Prostate gland (tissue), 2 donors: ENCODE results near the gene KRTAP29-1. TPM values are rescaled to one million over a fixed set of nuclear protein-coding genes. Genes with fewer than 3 reads are reported as not detected.

ENCODE experiments used
- DNase-seq: peaks from one replicate; pipeline ENCODE4 v3.0.0-alpha.2; 2019; ENCODE audit warnings: low spot score
- H3K27ac ChIP-seq, 2 donors: fragments of 200-600 bp; sonication (generic); 2 replicates each; pipeline ENCODE4 v1.5.1; 2017 to 2019
- H3K27me3 ChIP-seq: fragments of 200-600 bp; sonication (generic); replicated peaks from 2 replicates; pipeline ENCODE4 v1.5.1; 2019; ENCODE audit not compliant: insufficient read depth
- H3K36me3 ChIP-seq, 2 donors: fragments of 200-600 bp; sonication (generic); 1 replicate in 1 of 2; 2 replicates in 1 of 2; pipeline versions ENCODE4 v1.5.1 to v1.8.1; 2017 to 2019
- H3K4me1 ChIP-seq: fragments of 200-600 bp; sonication (generic); replicated peaks from 2 replicates; pipeline ENCODE4 v1.5.1; 2019
- H3K4me3 ChIP-seq, 2 donors: fragments of 200-600 bp; sonication (generic); 2 replicates each; pipeline ENCODE4 v1.5.1; 2017 to 2019
- H3K9me3 ChIP-seq: fragments of 200-600 bp; sonication (generic); 2 replicates; pipeline ENCODE4 v1.5.1; 2017
- POLR2A ChIP-seq: fragments of 450-650 bp; IDR thresholded peaks from one replicate; pipeline ENCODE4 v1.6.1; 2016; ENCODE audit warnings: antibody characterized with exemption, mild to moderate bottlenecking
- POLR2AphosphoS5 ChIP-seq: sonication (generic); formaldehyde crosslinking; IDR thresholded peaks from one replicate; pipeline ENCODE4 v1.6.1; 2017; ENCODE audit warnings: antibody characterized with exemption
- WGBS: methylation state at CpG from one replicate; pipeline ENCODE4 v1.1.5; 2018; 5-methylcytosine and 5-hydroxymethylcytosine counted together
- intact Hi-C: fragments of 100-400 bp; cut with DNase I; formaldehyde crosslinking; loops from one replicate; pipeline ENCODE4 v1.14.2; 2022
- total RNA-seq, 2 donors: library from RNA; depleted of rRNA; stranded (reverse); fragments of >200 nt; gene quantifications; one replicate each; pipeline ENCODE4 v1.1.0, GENCODE V29; 2016
- TF ChIP-seq, protein P1 (sequence below), 4 experiments: fragments of 200-600 bp in 2 of 4; fragments of 450-650 bp in 2 of 4; sonication (generic) in 2 of 4; IDR thresholded peaks; 1 replicate in 3 of 4; 2 replicates in 1 of 4; pipeline ENCODE4 v1.5.1; 2016 to 2019; ENCODE audit warnings: antibody characterized with exemption in 4 of 4, mild to moderate bottlenecking in 2 of 4, moderate library complexity in 2 of 4

Gene KRTAP29-1
- total RNA-seq, 2 donors from 2014 or later = not detected

GRCh38 chr17:41308251-41308917 lies 5.7 kb upstream of the KRTAP29-1 start:
- Histone ChIP-seq H3K27ac (no peak overlapping the region), H3K27me3 (no peaks in the 10 kb centered on the region), H3K4me3 (no peak overlapping the region), H3K9me3 (no peaks in the 10 kb centered on the region), H3K36me3 (no peaks in the 10 kb centered on the region), H3K4me1 (no peaks in the 10 kb centered on the region)
- intact Hi-C loops = no loop called here
- peak; percentile 44 for DNase-seq
- TF ChIP-seq, protein P1, sequence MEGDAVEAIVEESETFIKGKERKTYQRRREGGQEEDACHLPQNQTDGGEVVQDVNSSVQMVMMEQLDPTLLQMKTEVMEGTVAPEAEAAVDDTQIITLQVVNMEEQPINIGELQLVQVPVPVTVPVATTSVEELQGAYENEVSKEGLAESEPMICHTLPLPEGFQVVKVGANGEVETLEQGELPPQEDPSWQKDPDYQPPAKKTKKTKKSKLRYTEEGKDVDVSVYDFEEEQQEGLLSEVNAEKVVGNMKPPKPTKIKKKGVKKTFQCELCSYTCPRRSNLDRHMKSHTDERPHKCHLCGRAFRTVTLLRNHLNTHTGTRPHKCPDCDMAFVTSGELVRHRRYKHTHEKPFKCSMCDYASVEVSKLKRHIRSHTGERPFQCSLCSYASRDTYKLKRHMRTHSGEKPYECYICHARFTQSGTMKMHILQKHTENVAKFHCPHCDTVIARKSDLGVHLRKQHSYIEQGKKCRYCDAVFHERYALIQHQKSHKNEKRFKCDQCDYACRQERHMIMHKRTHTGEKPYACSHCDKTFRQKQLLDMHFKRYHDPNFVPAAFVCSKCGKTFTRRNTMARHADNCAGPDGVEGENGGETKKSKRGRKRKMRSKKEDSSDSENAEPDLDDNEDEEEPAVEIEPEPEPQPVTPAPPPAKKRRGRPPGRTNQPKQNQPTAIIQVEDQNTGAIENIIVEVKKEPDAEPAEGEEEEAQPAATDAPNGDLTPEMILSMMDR (IDR thresholded peaks at IDR 0.05) = no peak
- peak; percentile 31 for TF ChIP-seq POLR2AphosphoS5
- WGBS = 26% methylated on average over 8 of the region's 10 CpGs

DNA sequence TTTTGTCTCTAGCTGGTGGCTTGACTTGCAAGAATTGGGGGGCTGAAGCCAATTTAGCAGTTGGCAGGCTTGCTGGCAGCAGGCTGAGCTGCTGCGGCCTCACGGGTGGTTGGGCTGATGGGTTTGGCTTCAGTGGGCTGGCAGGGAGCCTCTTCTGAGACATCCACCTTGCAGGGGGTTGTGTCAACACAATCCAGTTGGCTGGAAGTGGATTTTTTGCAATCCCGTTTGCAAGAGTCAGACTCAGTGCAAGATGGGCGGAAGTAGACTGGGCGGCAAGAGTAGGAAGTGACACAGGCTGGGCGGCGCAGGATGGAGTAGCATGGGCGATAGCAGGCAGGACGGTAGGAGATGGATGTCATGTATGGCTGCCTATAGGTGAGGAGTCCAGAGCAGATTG lies 5.0 kb upstream of the KRTAP29-1 start:
- H3K27ac ChIP-seq = no peak overlapping the region

DNA sequence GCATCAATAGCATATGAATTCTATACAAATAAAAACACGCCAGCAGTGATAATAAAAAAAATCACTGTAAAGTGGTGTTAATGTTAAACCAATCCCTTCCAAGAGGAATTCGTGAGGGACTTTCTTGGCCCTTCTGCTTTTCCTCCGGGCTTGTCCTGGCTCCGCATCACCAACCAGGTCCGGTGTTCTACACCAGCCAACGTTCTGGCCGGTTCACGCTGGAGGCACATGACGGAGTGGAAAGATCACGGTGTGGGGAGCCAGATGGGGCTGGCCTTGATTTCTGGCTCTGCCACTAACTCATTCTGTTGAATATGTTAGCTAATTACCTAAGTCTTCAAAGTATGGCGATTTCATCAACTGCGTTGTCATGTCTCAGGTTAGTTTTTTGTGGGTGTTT lies 1.4 kb upstream of the KRTAP29-1 start:
- H3K27ac ChIP-seq = no peak overlapping the region
- no peak for DNase-seq
- H3K9me3 ChIP-seq = no peaks in the 10 kb centered on the region
- TF ChIP-seq, protein P1 (IDR thresholded peaks at IDR 0.05) = no peak
- no peak for TF ChIP-seq POLR2A
- no peak for TF ChIP-seq POLR2AphosphoS5
- H3K36me3 ChIP-seq = no peaks in the 10 kb centered on the region
- H3K4me1 ChIP-seq = no peaks in the 10 kb centered on the region
- no peaks in the 10 kb centered on the region for H3K27me3 ChIP-seq
- WGBS = 83% methylated on average over 12 of the region's 12 CpGs
- intact Hi-C loops = no loop called here
- no peak overlapping the region for H3K4me3 ChIP-seq

More for the DNA sequence above, 5.0 kb upstream of the KRTAP29-1 start:
- Histone ChIP-seq H3K4me3 (no peak overlapping the region), H3K36me3 (no peaks in the 10 kb centered on the region), H3K4me1 (no peaks in the 10 kb centered on the region), H3K9me3 (no peaks in the 10 kb centered on the region), H3K27me3 (no peaks in the 10 kb centered on the region)
- intact Hi-C loops = no loop called here
- no peak for TF ChIP-seq POLR2A
- DNase-seq = no peak
- 73% methylated on average over 9 of the region's 9 CpGs for WGBS

- Histone ChIP-seq H3K27me3 (no peaks in the 10 kb centered on the region), H3K36me3 (no peaks in the 10 kb centered on the region), H3K4me3 (no peak overlapping the region), H3K27ac (no peak overlapping the region), H3K9me3 (no peaks in the 10 kb centered on the region), H3K4me1 (no peaks in the 10 kb centered on the region)
- DNase-seq = no peak
- 74% methylated on average over 4 of the region's 4 CpGs for WGBS
- intact Hi-C loops = no loop called here
- no peak for TF ChIP-seq POLR2A
- TF ChIP-seq POLR2AphosphoS5 = no peak
- TF ChIP-seq, protein P1 (IDR thresholded peaks at IDR 0.05) = no peak
These were observed 330 bp upstream of the KRTAP29-1 start for GRCh38 chr17:41302981-41303380.

- WGBS = 35% methylated on average over 5 of the region's 5 CpGs
- H3K27ac ChIP-seq = no peak overlapping the region
These were observed 1.4 kb downstream of the KRTAP29-1 start for GRCh38 chr17:41301204-41301790.

More at GRCh38 chr17:41301204-41301790, 1.4 kb downstream of the KRTAP29-1 start:
- Histone ChIP-seq H3K4me1 (no peaks in the 10 kb centered on the region), H3K36me3 (no peaks in the 10 kb centered on the region), H3K27me3 (no peaks in the 10 kb centered on the region), H3K9me3 (no peaks in the 10 kb centered on the region), H3K4me3 (no peak overlapping the region)
- peak; percentile 63 for DNase-seq
- intact Hi-C loops = no loop called here
- TF ChIP-seq POLR2AphosphoS5 = peak; percentile 69
- TF ChIP-seq, protein P1 (IDR thresholded peaks at IDR 0.05) = no peak
